ENCODE measurements around the gene C13orf46. TPM values are rescaled to one million over a fixed set of nuclear protein-coding genes. Genes with fewer than 3 reads are reported as not detected.
"Not testable (repeated sequence)": the region's sequence is repeated elsewhere in the genome, so short reads cannot be mapped to it uniquely, and the experiment has no call there.

Gene C13orf46
- polyA plus RNA-seq, 2 of the 4 experiments (the other 2 are of a cell fraction) = 0.05 to 0.13 TPM

GRCh38 chr13:113991191-113991669 lies 17.4 kb upstream of the C13orf46 start:
- ATAC-seq = no peak
- H3K4me3 ChIP-seq = no peak overlapping the region
- no peak overlapping the region for H3K4me2 ChIP-seq
- TF ChIP-seq ESRRA (IDR thresholded peaks at IDR 0.05; ENCODE audit: borderline replicate concordance, low read length) (no peak), ZFP36 (IDR thresholded peaks at IDR 0.05; ENCODE audit: borderline replicate concordance, partially characterized antibody) (no peak), CTCF (IDR thresholded peaks at IDR 0.05) (no peak), ZC3H11A (IDR thresholded peaks at IDR 0.05) (no peak), NPAS2 (CRISPR knock-in tag; IDR thresholded peaks at IDR 0.05; ENCODE audit: borderline replicate concordance) (no peak), BHLHE40 (IDR thresholded peaks at IDR 0.05; ENCODE audit: low read depth, low read length) (no peak), TFCP2L1 (CRISPR knock-in tag; IDR thresholded peaks at IDR 0.05) (no peak), ZSCAN20 (CRISPR knock-in tag; IDR thresholded peaks at IDR 0.05) (no peak), JUN (IDR thresholded peaks at IDR 0.05) (no peak), TP53 (CRISPR knock-in tag; IDR thresholded peaks at IDR 0.05) (no peak), RCOR1 (IDR thresholded peaks at IDR 0.05; ENCODE audit: low read depth, low read length) (no peak), ELK1 (IDR thresholded peaks at IDR 0.05; ENCODE audit: low read depth, low read length) (no peak), HOXB13 (CRISPR knock-in tag; IDR thresholded peaks at IDR 0.05; ENCODE audit: low read depth) (no peak), HDAC2 (IDR thresholded peaks at IDR 0.05) (no peak)
- 92% methylated on average over 6 of the region's 10 CpGs for WGBS (ENCODE audit: missing lambda C conversion rate)
- no peaks in the 10 kb centered on the region for H3K9me3 ChIP-seq
- H3K27ac ChIP-seq = no peak overlapping the region
- no peak for FAIRE-seq
- ChIA-PET CTCF (no interaction called here), POLR2A (no interaction called here)
- no peaks in the 10 kb centered on the region for H3K4me1 ChIP-seq
- no peak for DNase-seq (ENCODE audit: low read depth in 1 of 2, low spot score in 1 of 2)

GRCh38 chr13:113990321-113990837 lies 16.5 kb upstream of the C13orf46 start:
- no peak for TF ChIP-seq USF2 (IDR thresholded peaks at IDR 0.05)
- ChIA-PET CTCF (no interaction called here), POLR2A (no interaction called here)
- Histone ChIP-seq H3K4me3 (no peak overlapping the region), H3K9me3 (no peaks in the 10 kb centered on the region), H3K27ac (no peak overlapping the region), H3K4me2 (no peak overlapping the region), H3K4me1 (no peaks in the 10 kb centered on the region)
- DNase-seq (ENCODE audit: low read depth in 1 of 2, low spot score in 1 of 2) (no peak), ATAC-seq (no peak), FAIRE-seq (no peak)
- WGBS (ENCODE audit: missing lambda C conversion rate) = 99% methylated on average over 6 of the region's 9 CpGs

- 94% methylated on average over 8 of the region's 8 CpGs for WGBS (ENCODE audit: missing lambda C conversion rate)
These were observed 15.9 kb upstream of the C13orf46 start for GRCh38 chr13:113989585-113990300.

GRCh38 chr13:113988859-113989258 lies 15.0 kb upstream of the C13orf46 start:
- CTCF ChIA-PET; H3K4me3 ChIP-seq; H3K27ac ChIP-seq; DNase-seq (ENCODE audit: low read depth in 1 of 2, low spot score in 1 of 2); H3K4me1 ChIP-seq; ATAC-seq; H3K4me2 ChIP-seq; POLR2A ChIA-PET; H3K9me3 ChIP-seq; FAIRE-seq: not testable (repeated sequence)
- 94% methylated on average over 6 of the region's 6 CpGs for WGBS (ENCODE audit: missing lambda C conversion rate)

More at GRCh38 chr13:113989585-113990300, 15.9 kb upstream of the C13orf46 start:
- POLR2A ChIA-PET = no interaction called here
- FAIRE-seq (no peak), ATAC-seq (no peak), DNase-seq (ENCODE audit: low read depth in 1 of 2, low spot score in 1 of 2) (no peak)
- Histone ChIP-seq H3K9me3 (no peaks in the 10 kb centered on the region), H3K4me3 (no peak overlapping the region), H3K4me1 (no peaks in the 10 kb centered on the region), H3K27ac (no peak overlapping the region), H3K4me2 (no peak overlapping the region)
- TF ChIP-seq ELK1 (IDR thresholded peaks at IDR 0.05; ENCODE audit: low read depth, low read length) (no peak), ESRRA (IDR thresholded peaks at IDR 0.05; ENCODE audit: borderline replicate concordance, low read length) (no peak), USF2 (IDR thresholded peaks at IDR 0.05) (no peak), JUN (IDR thresholded peaks at IDR 0.05) (no peak)
- CTCF ChIA-PET = no interaction called here
